Stimulated activated effector memory CD8-positive, alpha-beta T cell treated with anti-CD3 and anti-CD28 coated beads, Interleukin-12 subunit alpha, Interleukin-12 subunit beta, amount 100 ng/mL, for 72 hours (primary cell): ENCODE data around the gene FIG4.

ENCODE experiments used
- ATAC-seq: fragments of 150-1000 bp; cut with Tn5 transposase; 2 replicates; pipeline ENCODE4 v1.10.0; 2021
- DNase-seq, 2 donors: peaks; one replicate each; pipeline ENCODE4 v3.0.0; 2021 to 2022; ENCODE audit warnings: low spot score in 2 of 2
- H3K27ac Mint-ChIP-seq: one replicate; pipeline ENCODE4 v1.8.0; 2022; ENCODE audit warnings: mild to moderate bottlenecking, mixed read lengths
- H3K36me3 Mint-ChIP-seq: one replicate; pipeline ENCODE4 v1.8.0; 2022; ENCODE audit warnings: mild to moderate bottlenecking, mixed read lengths
- H3K4me1 Mint-ChIP-seq: one replicate; pipeline ENCODE4 v1.8.0; 2022; ENCODE audit warnings: mixed read lengths
- H3K4me3 Mint-ChIP-seq: one replicate; pipeline ENCODE4 v1.8.0; 2022; ENCODE audit warnings: mild to moderate bottlenecking, mixed read lengths
- H3K9me3 Mint-ChIP-seq: one replicate; pipeline ENCODE4 v1.8.0; 2022; ENCODE audit warnings: mixed read lengths

Gene FIG4

GRCh38 chr6:109791301-109791700 lies 100.2 kb downstream of the FIG4 start:
- H3K9me3 Mint-ChIP-seq = no peaks in the 10 kb centered on the region
- H3K4me1 Mint-ChIP-seq = peaks cover 5% of the 10 kb centered on the region
- H3K4me3 Mint-ChIP-seq = no peak overlapping the region
- peaks cover 28% of the 10 kb centered on the region for H3K36me3 Mint-ChIP-seq
- no peak for DNase-seq
- ATAC-seq = no peak
- H3K27ac Mint-ChIP-seq = no peak overlapping the region

- Mint-ChIP-seq H3K36me3 (peaks cover 28% of the 10 kb centered on the region), H3K4me1 (peaks cover 5% of the 10 kb centered on the region), H3K9me3 (no peaks in the 10 kb centered on the region), H3K4me3 (no peak overlapping the region), H3K27ac (no peak overlapping the region)
- ATAC-seq (no peak), DNase-seq (no peak)
Observed at GRCh38 chr6:109793021-109793420, 101.9 kb downstream of the FIG4 start.

GRCh38 chr6:109793792-109794191 lies 102.7 kb downstream of the FIG4 start:
- Mint-ChIP-seq H3K4me1 (peaks cover 5% of the 10 kb centered on the region), H3K27ac (peak overlapping the region; percentile 63), H3K4me3 (no peak overlapping the region), H3K9me3 (no peaks in the 10 kb centered on the region), H3K36me3 (peaks cover 28% of the 10 kb centered on the region)
- ATAC-seq (peak; percentile 99), DNase-seq (no peak)

- H3K4me3 Mint-ChIP-seq = no peak overlapping the region
- no peak for ATAC-seq
Observed at GRCh38 chr6:109794201-109794923, 103.3 kb downstream of the FIG4 start.

GRCh38 chr6:109795994-109796555 lies 105.0 kb downstream of the FIG4 start:
- Mint-ChIP-seq H3K4me1 (peaks cover 5% of the 10 kb centered on the region), H3K4me3 (no peak overlapping the region), H3K27ac (no peak overlapping the region), H3K36me3 (peaks cover 28% of the 10 kb centered on the region), H3K9me3 (no peaks in the 10 kb centered on the region)
- ATAC-seq (no peak), DNase-seq (no peak)

More at GRCh38 chr6:109794201-109794923, 103.3 kb downstream of the FIG4 start:
- Mint-ChIP-seq H3K36me3 (peaks cover 28% of the 10 kb centered on the region), H3K9me3 (no peaks in the 10 kb centered on the region), H3K27ac (peak overlapping the region; percentile 63), H3K4me1 (peaks cover 5% of the 10 kb centered on the region)
- no peak for DNase-seq

- no peak for ATAC-seq
- peaks cover 7% of the 10 kb centered on the region for H3K36me3 Mint-ChIP-seq
- no peak overlapping the region for H3K4me3 Mint-ChIP-seq
- DNase-seq = no peak
- H3K4me1 Mint-ChIP-seq = peaks cover under 1% of the 10 kb centered on the region
- H3K9me3 Mint-ChIP-seq = no peaks in the 10 kb centered on the region
- no peak overlapping the region for H3K27ac Mint-ChIP-seq
Observed at GRCh38 chr6:109799129-109799528, 108.0 kb downstream of the FIG4 start.

- no peak overlapping the region for H3K27ac Mint-ChIP-seq
- DNase-seq (no peak), ATAC-seq (no peak)
- no peaks in the 10 kb centered on the region for H3K9me3 Mint-ChIP-seq
- no peaks in the 10 kb centered on the region for H3K4me1 Mint-ChIP-seq
- H3K4me3 Mint-ChIP-seq = no peak overlapping the region
- peaks cover 4% of the 10 kb centered on the region for H3K36me3 Mint-ChIP-seq
Observed at GRCh38 chr6:109799664-109800063, 108.6 kb downstream of the FIG4 start.

GRCh38 chr6:109800771-109801170 lies 109.7 kb downstream of the FIG4 start:
- DNase-seq (no peak), ATAC-seq (no peak)
- Mint-ChIP-seq H3K9me3 (no peaks in the 10 kb centered on the region), H3K4me3 (no peak overlapping the region), H3K27ac (no peak overlapping the region), H3K36me3 (no peaks in the 10 kb centered on the region), H3K4me1 (no peaks in the 10 kb centered on the region)

GRCh38 chr6:109801794-109802193 lies 110.7 kb downstream of the FIG4 start:
- no peak overlapping the region for H3K27ac Mint-ChIP-seq
- H3K4me3 Mint-ChIP-seq = no peak overlapping the region
- ATAC-seq (no peak), DNase-seq (no peak)
- H3K36me3 Mint-ChIP-seq = no peaks in the 10 kb centered on the region
- H3K4me1 Mint-ChIP-seq = no peaks in the 10 kb centered on the region
- no peaks in the 10 kb centered on the region for H3K9me3 Mint-ChIP-seq

- ATAC-seq (no peak), DNase-seq (no peak)
- no peak overlapping the region for H3K27ac Mint-ChIP-seq
- H3K36me3 Mint-ChIP-seq = no peaks in the 10 kb centered on the region
- H3K4me3 Mint-ChIP-seq = no peak overlapping the region
- H3K9me3 Mint-ChIP-seq = no peaks in the 10 kb centered on the region
- H3K4me1 Mint-ChIP-seq = no peaks in the 10 kb centered on the region
Observed at GRCh38 chr6:109804020-109804419, 112.9 kb downstream of the FIG4 start.

- no peak for DNase-seq
- no peaks in the 10 kb centered on the region for H3K9me3 Mint-ChIP-seq
- no peaks in the 10 kb centered on the region for H3K36me3 Mint-ChIP-seq
- ATAC-seq = no peak
- no peaks in the 10 kb centered on the region for H3K4me1 Mint-ChIP-seq
- H3K27ac Mint-ChIP-seq = no peak overlapping the region
- no peak overlapping the region for H3K4me3 Mint-ChIP-seq
Observed at GRCh38 chr6:109807881-109808280, 116.8 kb downstream of the FIG4 start.

- no peak overlapping the region for H3K27ac Mint-ChIP-seq
- no peak for ATAC-seq
- H3K9me3 Mint-ChIP-seq = no peaks in the 10 kb centered on the region
- H3K36me3 Mint-ChIP-seq = no peaks in the 10 kb centered on the region
- DNase-seq = no peak
- H3K4me3 Mint-ChIP-seq = no peak overlapping the region
- no peaks in the 10 kb centered on the region for H3K4me1 Mint-ChIP-seq
Observed at GRCh38 chr6:109808837-109809236, 117.7 kb downstream of the FIG4 start.

GRCh38 chr6:109815054-109815453 lies 124.0 kb downstream of the FIG4 start:
- DNase-seq = no peak
- no peaks in the 10 kb centered on the region for H3K4me1 Mint-ChIP-seq
- no peak overlapping the region for H3K27ac Mint-ChIP-seq
- no peaks in the 10 kb centered on the region for H3K36me3 Mint-ChIP-seq
- no peak for ATAC-seq
- no peaks in the 10 kb centered on the region for H3K9me3 Mint-ChIP-seq
- H3K4me3 Mint-ChIP-seq = no peak overlapping the region

- ATAC-seq = no peak
- no peaks in the 10 kb centered on the region for H3K36me3 Mint-ChIP-seq
Observed at GRCh38 chr6:109816452-109817374, 125.6 kb downstream of the FIG4 start.

GRCh38 chr6:109820706-109821350 lies 129.7 kb downstream of the FIG4 start:
- no peak overlapping the region for H3K27ac Mint-ChIP-seq
- ATAC-seq (no peak), DNase-seq (no peak)
- no peaks in the 10 kb centered on the region for H3K4me1 Mint-ChIP-seq
- H3K4me3 Mint-ChIP-seq = no peak overlapping the region
- no peaks in the 10 kb centered on the region for H3K9me3 Mint-ChIP-seq
- peaks cover 16% of the 10 kb centered on the region for H3K36me3 Mint-ChIP-seq

More at GRCh38 chr6:109816452-109817374, 125.6 kb downstream of the FIG4 start:
- Mint-ChIP-seq H3K4me1 (no peaks in the 10 kb centered on the region), H3K4me3 (no peak overlapping the region), H3K27ac (no peak overlapping the region), H3K9me3 (no peaks in the 10 kb centered on the region)
- no peak for DNase-seq
